Limb (tissue), 2 donors: ENCODE results near the gene CCDC74B.
A peak's percentile ranks its signal among the peaks of the same experiment; 100 is the strongest.
"Not testable (repeated sequence)": the region's sequence is repeated elsewhere in the genome, so short reads cannot be mapped to it uniquely, and the experiment has no call there.

ENCODE experiments used
- DNase-seq, 2 donors: peaks; one replicate each; pipeline ENCODE4 v3.0.0-alpha.2; 2016; ENCODE audit errors: extremely low spot score in 2 of 2

Gene CCDC74B

DNA sequence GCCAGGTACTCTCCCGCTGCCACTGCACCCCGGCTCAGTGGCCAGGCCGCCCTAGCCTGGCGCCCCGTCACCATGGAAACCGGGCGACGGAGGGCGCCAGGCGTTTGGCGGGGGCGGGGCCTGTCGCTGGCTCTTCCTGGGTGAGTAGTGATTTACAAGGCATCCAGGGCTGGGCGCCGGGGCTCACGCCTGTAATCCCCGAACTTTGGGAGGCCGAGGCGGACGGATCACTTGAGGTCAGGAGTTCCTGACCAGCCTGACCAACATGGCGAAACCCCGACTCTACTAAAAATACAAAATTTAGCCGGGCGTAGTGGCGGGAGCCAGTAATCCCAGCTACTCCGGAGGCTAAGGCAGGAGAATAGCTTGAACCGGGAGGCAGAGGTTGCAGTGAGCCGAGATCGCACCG lies at the start of gene CCDC74B:
TSS of gene CCDC74B (minus strand) at position 107 of the 409 bp plus-strand sequence. CDS start 116 bp downstream, outside the sequence.
- peak in 1 of 2 donors; percentile 47 for DNase-seq

DNA sequence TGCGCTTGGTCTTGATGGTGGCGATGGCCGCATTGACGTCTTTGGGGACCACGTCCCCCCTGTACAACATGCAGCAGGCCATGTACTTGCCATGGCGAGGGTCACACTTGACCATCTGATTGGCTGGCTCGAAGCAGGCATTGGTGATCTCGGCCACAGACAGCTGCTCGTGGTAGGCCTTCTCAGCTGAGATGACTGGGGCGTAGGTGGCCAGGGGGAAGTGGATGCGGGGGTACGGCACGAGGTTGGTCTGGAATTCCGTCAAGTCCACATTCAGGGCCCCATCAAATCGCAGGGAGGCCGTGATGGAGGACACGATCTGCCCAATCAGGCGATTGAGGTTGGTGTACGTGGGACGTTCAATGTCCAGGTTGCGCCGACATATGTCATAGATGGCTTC lies 48.9 kb upstream of the CCDC74B start:
- DNase-seq, result not testable (repeated sequence)

DNA sequence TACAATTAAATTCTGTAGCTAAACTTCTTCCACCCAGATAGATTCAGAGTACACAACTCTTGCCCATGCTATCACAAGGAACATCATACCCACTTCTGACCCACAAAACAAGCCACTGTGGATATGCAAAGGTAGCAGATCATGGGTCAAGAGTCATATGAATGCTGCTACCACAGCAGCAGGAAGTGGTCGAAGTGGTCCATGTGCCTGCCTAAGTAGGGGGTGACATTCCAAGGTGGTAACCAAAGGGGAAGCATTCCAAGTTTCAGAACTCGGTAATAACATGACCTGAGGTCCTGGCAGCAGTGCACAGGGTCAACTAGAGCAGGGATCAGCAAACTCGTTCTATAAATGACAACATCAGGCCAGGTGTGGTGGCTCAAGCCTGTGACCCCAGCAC lies 47.5 kb upstream of the CCDC74B start:
- DNase-seq, result not testable (repeated sequence)

DNA sequence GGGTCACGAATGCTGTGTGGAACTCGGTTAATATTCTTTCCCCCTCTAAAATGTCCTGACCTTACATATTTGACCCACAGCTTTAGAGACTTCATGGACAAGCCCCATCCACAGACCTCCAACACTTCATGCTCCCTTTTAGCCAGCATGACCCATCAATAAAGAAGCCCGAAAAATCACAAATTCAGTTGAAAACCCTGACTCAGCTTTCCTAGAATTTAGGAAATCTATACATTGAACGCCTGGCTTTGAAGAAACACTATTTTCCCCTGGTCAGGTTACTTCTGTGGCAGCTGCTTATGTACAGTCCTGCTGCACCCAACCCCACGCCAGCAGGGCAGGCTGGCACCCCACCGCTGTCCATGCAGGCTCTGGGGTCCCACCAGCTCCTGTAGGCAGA lies 46.4 kb upstream of the CCDC74B start:
- DNase-seq, result not testable (repeated sequence)

DNA sequence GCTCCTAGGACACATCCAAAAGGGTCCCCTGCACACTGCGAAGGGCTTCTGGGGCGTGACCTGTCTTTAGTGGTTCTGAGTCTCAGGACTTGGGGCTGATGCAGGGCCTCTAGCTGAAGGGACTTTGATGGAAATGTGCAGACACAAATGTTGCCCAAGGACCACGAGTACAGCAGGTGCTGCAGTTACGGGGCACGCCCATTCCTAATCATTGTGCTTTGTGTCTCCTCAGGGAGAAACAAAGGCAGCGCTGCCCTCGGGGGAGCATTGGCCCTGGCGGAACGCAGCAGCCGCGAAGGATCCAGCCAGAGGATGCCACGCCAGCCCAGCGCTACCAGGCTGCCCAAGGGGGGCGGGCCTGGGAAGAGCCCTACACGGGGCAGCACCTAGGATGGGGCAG lies 45.3 kb upstream of the CCDC74B start:
- DNase-seq, result no peak

DNA sequence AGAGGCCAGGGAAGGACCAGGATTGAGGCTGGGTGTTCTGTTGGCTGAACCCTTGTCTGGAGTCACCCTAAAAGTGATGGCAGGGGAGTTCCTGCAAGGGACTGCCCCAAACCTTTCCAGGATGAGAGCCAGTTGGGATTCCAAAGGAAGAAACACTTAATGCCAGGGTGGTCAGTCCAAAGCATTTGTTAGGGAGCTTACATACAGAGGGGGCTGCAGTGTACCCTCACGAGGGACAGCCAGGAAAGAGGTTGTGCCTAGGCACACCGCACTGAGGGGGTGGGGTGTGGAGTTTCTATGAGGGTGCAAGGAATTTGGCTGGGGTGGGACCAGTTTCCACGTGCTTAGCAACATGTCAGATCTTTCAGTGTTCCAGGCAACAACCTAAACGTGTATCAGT lies 44.0 kb upstream of the CCDC74B start:
- DNase-seq, result not testable (repeated sequence)

DNA sequence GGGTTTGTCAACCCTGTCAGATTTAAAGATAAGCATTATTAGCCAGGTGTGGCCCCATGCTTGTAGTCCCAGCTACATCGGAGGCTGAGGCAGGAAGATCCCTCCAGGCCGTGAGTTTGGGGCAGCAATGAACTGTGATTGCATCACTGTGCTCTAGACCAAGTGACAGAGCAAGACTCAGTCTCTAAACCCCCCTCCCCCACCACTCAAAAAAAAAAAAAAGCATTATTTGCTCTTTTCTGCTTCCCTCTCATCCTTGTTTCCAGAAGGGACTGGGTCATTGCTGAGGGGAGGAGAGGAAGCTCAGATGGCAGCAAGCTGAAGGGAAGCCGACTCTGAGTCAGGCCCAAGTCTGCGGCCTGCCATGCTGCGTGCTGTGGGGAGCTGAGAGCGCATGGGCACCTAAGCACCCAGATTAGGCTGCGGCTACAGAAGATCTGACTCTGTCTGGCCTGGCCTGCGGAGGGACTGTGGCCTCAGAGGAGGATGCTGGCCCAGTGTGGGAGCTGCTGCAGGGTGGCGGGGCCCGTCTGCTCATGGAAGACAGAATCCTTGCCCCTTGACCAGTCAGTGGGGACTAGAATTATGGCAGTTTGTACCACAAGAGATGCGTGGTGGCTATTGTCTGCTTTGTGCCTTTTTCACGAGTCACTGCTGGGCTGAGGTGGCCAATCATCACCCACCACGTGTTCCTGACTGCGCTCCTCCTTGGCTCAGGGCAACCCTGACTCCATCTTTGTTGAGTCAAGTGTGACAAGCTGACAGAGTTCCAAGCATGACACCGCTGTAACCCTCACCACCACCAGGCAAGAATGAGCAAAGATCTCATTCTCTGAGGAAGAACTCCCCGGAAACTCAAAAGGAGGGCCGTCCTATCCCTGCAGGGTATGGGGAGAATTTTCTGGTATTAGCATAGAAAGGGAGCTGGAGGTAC lies 43.2 kb upstream of the CCDC74B start:
- DNase-seq, result not testable (repeated sequence)

DNA sequence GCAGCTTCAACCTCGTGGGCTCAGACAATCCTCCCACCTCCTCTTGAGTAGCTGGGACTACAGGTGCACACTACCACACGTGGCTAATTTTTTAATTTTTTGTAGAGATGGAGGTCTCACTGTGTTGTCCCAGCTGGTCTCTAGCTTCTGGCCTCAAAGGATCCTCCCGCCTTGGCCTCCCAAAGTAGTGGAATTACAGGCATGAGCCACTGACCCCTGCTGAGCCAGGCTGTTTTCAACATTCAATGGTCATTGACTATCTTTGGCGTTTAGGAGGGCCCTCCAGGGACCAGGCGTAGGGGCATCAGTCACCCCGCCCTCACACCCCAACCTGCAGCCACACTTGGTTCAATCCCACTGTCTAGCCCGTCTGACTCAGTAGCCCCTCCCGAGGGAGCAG lies 42.4 kb upstream of the CCDC74B start:
- DNase-seq, result no peak

DNA sequence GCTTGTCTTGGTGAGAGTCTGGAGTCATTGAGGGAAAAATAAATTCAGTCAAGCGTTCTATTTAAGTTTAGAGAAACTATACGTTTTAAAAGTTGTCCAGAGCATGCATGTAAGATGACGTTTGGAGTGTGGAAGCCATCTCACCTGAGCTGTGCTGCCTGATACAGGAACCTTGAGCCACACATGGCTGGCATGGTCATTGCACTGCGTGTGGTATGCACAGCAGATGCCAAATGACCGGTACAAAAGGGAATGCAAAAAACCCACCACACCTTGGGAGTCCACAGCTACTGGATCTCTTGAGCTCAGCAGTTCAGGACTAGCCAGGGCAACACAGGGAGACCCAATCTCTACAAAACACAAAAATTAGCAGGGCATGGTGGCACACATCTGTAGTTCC lies 41.5 kb upstream of the CCDC74B start:
- peak in 1 of 2 donors; percentile 9 for DNase-seq

DNA sequence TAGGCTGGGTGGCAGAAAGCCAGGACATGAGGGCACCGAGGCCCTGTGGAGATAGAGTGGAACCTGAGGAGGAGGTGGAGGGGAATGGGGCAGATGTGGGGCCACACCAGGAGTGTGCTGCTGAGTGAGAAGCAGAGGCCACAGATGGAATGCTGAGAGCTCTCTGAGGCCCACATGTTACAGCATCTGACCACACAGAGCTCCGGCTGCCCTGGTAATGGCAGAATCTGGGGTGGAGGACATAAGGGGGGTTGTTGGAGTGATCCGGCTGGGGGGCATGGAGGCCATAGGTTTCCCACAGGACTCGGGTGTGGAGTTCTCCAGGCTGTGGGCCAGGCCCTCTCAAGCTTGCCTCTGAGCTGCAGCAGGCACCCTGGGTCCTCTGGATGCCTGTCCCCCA lies 41.0 kb upstream of the CCDC74B start:
- DNase-seq, result peak in 1 of 2 donors; percentile 13

DNA sequence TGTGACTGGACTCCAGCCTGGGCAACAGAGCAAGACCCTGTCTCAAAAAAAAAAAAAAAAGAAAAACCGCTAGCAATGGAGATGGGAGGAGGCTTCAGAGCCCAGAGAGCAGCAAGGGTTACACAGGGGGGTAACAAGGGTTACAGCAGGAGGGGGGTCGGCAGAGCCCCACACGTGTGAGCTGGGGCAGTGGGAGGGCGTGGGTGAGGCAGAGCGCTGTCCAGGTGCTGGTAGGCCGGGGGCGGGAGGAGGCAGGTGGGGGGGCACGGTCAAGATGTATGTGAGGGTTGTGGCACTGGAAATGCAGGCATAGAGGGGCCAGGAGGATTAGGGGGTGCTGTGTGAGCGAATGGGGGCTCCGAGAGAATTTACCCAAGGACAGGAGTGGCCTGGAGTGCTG lies 40.5 kb upstream of the CCDC74B start:
- peak in 1 of 2 donors; percentile 12 for DNase-seq

DNA sequence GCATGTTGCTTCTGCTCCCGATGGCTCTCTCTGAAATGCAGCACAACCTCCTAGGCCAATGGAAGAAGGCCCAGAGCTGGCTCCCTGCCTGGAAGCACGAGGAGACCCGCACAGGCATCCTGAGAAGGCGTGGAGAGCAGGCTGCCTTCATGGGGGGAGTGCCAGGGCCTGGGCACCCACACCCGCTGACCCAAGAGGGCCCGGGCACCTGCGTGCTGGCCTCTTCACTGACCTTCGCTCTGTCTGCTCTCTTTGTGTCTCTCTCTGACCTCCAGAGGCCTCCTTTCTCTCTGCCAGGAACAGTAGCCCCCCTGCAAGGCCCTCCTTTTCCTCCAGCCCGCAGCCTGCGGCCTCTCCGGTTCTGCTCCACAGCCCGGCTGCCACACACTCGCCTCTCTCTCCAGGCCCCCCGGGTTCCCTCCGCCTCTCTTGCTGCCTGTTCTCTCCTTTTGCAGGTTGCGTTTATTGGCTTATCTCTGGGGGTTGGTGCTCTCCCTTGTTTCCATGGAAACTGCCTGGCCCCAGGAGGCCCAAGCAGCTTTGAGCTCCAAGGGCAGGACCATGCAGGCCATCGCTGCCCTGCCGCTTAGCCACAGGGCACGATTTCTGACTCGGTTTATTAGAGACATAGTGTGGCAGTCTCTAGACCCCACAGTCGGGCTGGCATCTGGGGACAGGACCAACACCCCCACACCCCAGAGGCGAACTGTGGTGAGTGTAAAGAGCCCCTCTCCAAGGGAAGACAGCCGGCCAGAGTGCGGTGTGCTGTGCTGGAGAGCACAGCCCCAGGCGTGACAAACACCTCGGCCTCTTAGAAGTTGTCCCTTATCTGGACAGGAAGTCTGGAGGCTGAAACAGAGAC lies 38.8 kb upstream of the CCDC74B start:
- peak in 1 of 2 donors; percentile 51 for DNase-seq

DNA sequence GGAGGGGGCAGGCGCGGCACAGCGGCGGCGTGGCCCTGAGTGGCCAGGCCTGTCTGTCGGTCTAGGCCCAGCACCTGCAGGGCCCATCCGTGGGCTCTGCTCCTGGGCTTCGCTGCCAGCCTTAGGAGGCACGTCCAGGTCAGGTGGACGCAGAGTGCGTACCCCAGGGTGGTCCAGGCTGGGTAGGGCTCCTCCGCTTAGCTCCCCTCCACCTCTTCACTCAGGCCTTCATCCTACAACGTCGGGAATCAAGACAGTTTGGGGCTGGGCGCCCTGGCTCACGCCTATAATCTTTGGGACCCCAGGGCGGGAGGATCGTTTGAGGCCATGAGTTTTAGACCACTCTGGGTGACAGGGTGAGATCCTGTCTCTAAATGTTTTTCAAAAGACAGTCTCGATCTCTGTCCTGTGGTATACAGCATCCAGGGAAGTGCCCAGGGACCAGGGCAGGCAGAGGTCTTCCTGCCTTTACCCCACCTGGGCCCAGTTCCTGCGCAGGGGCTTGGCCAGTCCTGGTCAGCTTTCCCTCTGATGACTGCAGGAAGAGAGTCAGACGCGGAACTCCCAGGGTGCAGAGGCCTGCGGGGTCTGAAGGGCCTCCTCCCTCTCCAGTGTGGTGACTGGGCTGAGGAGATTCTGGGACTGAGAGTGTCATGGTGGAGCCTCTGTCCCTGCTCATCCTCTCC lies 38.1 kb upstream of the CCDC74B start:
- peak in 1 of 2 donors; percentile 36 for DNase-seq

DNA sequence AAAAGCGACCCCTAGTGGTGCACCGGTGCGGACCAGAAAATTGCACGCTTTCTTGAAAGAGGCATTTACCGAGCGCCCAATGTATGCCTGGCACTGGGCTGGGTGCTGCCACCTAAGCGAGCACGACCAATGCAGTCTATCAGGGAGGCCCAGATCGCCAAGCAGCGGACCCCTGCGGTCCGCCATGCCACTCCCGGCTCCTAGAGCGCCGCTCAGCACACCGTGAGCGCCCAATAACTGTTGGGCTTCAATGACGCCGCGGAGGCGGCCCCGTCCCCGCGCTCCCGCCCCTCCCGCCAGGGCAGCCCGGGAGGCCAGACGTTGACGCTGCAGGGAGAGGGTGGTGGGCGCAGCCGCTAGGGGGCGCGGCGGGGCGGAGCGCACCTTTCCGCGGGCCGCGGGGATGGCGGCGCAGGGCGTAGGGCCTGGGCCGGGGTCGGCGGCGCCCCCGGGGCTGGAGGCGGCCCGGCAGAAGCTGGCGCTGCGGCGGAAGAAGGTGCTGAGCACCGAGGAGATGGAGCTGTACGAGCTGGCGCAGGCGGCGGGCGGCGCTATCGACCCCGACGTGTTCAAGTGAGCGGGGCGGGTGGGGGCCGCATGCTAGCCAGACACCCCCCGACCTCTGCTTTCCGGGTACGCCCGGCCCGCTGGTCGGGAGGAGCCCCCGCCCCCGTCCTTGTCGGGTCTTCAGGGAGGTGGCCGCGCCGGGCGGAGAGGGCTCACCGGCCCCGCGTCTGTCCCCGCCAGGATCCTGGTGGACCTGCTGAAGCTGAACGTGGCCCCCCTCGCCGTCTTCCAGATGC lies 37.2 kb upstream of the CCDC74B start, which contains the start of gene MZT2B:
TSS of gene MZT2B (plus strand) at position 383 of the 803 bp plus-strand sequence. CDS start at position 404, 21 bp downstream.
- DNase-seq, result peak; percentile 91 to 93

DNA sequence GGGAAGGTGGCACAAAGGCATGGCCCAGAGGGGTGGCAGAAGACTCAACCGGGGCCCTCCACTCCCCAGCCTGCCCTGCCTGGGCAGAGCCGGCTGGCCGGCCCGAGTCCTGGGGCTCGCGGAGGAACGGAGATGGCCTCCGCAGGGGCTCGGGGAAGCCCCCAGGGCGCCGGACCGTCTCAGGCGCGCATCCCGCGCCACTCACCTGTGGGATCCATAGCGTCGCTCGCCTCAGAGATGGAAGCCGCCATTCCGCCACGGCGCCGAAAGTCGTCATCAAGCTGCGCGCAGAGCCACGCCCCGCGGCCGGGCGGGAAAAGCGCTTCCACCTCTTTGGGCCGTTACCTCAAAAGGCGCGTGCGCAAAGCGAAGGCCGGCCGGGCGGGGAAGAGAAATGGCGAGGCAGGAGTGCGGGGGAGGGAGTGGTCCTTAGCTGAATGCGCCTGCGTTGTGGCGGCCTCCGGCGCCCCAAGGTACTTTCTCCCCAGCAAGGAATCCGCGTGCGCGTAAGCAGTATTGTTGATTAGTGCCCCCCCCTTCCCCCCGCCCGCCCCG lies 36.5 kb upstream of the CCDC74B start, which contains the start of gene SMPD4:
TSS of gene SMPD4 (minus strand) at position 278 of the 555 bp plus-strand sequence. CDS start 5,010 bp downstream, outside the sequence.
- DNase-seq, result peak; percentile 96 to 99

DNA sequence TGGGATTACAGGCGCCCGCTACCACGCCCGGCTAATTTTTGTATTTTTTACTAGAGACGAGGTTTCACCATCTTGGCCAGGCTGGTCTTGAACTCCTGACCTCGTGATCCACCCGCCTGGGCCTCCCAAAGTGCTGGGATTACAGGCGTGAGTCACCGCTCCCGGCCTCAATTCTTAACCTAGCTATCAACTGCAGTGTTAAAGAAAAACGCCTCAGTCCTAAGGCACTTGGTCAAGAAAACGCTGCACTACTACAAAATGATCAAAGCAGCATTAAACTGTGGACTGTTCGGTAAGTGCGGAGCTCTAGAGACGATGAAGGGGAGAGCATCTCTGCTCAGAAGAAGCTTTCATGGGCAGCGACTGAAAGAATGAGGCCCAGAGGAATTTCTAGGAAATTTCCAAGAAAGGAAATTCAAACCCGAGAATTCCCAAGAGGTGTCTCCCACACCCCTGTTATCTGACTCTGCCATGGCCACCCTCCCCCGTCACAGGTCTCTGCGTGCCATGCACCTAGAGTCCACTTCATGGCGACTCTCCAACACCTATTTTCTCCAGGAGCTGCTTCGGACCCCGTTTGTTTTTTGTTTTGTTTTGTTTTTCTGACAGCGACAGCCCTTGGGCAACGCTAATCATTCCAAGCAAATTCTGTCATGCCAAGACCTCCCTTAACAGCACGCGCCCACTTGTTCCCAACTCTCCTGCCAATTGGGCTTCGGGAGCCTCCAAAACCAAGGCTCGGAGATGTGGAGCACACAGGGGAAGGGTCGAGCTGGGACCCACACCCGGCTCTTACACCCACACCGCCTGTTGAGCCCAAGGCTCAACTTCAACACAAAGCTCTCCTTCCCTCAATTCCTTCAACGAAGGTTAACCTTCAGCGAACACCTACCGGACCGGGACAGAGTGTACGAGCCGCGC lies 35.8 kb upstream of the CCDC74B start:
- DNase-seq, result not testable (repeated sequence)

DNA sequence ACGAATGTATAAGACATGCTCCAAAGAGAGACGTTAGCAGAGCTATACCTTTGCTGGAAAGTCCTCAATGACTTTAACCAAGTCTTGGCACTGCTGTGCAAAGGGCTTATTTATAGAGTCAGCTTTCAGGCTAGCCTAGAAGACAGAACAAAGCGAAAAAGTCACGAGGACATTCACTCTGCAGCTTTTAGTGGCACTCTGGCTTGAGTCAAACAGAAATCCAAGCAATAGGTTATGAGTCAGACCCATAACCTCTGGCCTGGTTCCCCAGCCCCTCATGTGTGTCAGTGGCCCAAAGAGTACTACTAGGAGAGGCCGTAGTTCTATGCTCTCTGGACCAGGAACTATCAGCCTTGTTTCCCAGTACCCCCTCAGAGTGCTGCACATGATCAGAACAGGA lies 30.0 kb upstream of the CCDC74B start:
- not testable (repeated sequence) for DNase-seq

DNA sequence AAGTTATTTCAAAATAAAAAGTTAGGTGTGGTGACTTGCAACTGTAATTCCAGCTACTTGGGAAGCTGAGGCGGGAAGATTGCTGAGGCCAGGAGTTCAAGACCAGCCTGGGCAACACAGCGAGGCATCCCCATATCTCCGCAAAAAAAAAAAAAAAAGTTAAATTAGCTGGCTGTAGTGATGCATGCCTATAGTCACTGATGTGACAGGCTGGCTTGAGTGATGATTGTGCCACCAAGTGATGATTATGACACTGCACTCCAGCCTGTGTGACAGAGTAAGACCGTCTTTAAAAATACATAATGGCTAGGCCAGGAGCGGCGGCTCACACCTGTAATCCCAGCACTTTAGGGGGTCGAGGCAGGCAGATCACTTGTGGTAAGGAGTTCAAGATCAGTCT lies 25.0 kb upstream of the CCDC74B start:
- no peak for DNase-seq

DNA sequence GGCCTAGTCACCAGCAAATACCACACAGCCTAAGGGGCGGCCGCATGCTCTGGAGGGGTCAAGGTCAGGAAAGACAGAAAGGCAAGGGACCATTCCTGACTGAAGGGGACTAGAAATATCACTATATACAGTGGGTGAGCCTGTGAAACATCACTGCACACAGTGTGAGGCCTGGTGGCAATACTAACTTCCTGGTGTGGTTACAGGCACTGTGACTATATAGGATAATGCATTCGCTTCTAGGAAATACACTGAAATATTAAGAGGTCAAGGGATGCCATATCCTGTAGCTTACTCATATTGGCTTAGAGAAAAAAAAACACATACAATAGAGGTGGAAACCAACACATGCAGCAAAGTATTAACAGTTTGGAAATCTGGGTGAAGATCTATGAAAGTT lies 24.3 kb upstream of the CCDC74B start:
- not testable (repeated sequence) for DNase-seq
